ENCODE data around the gene CLTC. TPM values are rescaled to one million over a fixed set of nuclear protein-coding genes. Genes with fewer than 3 reads are reported as not detected.
A peak's percentile ranks its signal among the peaks of the same experiment; 100 is the strongest.

Gene CLTC
- total and polyA plus RNA-seq, 10 of the 15 experiments (the other 5 are each of a cell fraction or from before 2014, with no cell fraction given): 77.5 to 188 (median 129) TPM

DNA sequence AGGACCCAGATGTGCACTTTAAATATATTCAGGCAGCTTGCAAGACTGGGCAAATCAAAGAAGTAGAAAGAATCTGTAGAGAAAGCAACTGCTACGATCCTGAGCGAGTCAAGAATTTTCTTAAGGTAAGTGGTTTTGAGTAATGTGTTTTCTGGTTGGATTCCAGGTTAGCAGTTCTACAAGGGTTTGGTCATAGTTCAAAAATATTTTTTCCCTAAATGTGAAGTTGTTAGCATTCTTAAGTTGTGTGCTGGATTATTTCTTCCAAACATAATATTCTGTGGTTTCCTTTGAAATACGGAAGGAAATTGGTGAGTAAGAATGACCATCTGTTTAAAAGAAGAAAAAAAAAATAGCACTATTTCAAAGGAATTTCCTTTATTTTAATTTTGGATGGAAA lies 49.1 kb downstream of the CLTC start:
- peaks cover 8% of the 10 kb centered on the region for H3K4me1 ChIP-seq (ENCODE audit: control insufficient read depth, insufficient read depth, low read length)
- intact Hi-C loops (cut with micrococcal nuclease; ENCODE audit: unreplicated experiment): no loop called here

GRCh38 chr17:59669411-59669810 lies 49.7 kb downstream of the CLTC start:
- in situ Hi-C loops (cut with MboI) (no loop called here), intact Hi-C loops (cut with micrococcal nuclease; ENCODE audit: unreplicated experiment) (no loop called here)
- ChIA-PET RAD21 (ENCODE audit: unreplicated experiment) (interaction anchor here (0.7 to 3.4 kb wide), 10 partner anchors 17 to 449 kb away, joined by 3 to 29 read pairs (median 6); partner anchors contain the start of genes CLTC, GDPD1, PTRH2 and VMP1), SMC1A (ENCODE audit: uncharacterized antibody, unreplicated experiment) (interaction anchor here (0.8 to 5.8 kb wide), 17 partner anchors 9 to 784 kb away, joined by 3 to 70 read pairs (median 3); partner anchors contain the start of gene CLTC), CTCF (interaction anchor here (0.9 to 3.7 kb wide), 5 partner anchors 9 to 106 kb away, joined by 3 to 11 read pairs (median 5); no protein-coding TSS in a partner anchor), POLR2A (interaction anchor here (1.0 to 2.6 kb wide), 3 partner anchors 26 to 49 kb away, joined by 3 to 23 read pairs (median 4); partner anchors contain the start of genes CLTC, PTRH2 and VMP1)
- peak; percentile 78 for ATAC-seq
- no peak for DNase-seq (ENCODE audit: low read depth, low spot score)
- Histone ChIP-seq H2AFZ (ENCODE audit: control insufficient read depth, low read depth, low read length) (no peak overlapping the region), H3K27me3 (replicated peaks in 1 of 2; ENCODE audit: control insufficient read depth in 2 of 2, insufficient read depth in 2 of 2, low read length in 1 of 2) (no peaks in the 10 kb centered on the region), H3K4me1 (ENCODE audit: control insufficient read depth, insufficient read depth, low read length) (peaks cover 8% of the 10 kb centered on the region), H3K36me3 (ENCODE audit: control insufficient read depth in 2 of 2, insufficient read depth in 2 of 2, low read length in 1 of 2) (peaks cover 6 to 43% of the 10 kb centered on the region in 2 experiments), H3K9ac (ENCODE audit: control insufficient read depth, insufficient read depth, low read length) (no peak overlapping the region), H3K4me3 (no peak overlapping the region), H3K9me3 (replicated peaks; ENCODE audit: control insufficient read depth, insufficient read depth, low read length) (no peaks in the 10 kb centered on the region), H3K79me2 (ENCODE audit: control insufficient read depth, insufficient read depth, low read length) (peaks cover 6% of the 10 kb centered on the region), H3K27ac (ENCODE audit: control insufficient read depth, insufficient read depth) (peak overlapping the region; percentile 52; the same call in 1 of the 2 replicates), H3K4me2 (ENCODE audit: control insufficient read depth, insufficient read depth) (no peak overlapping the region), H4K20me1 (ENCODE audit: control insufficient read depth, insufficient read depth) (no peaks in the 10 kb centered on the region)
- BruUV-seq (replicated peaks): no TSS peak
- FAIRE-seq: peak; percentile 72
- 26% methylated on average over 1 of the region's 1 CpG for WGBS (ENCODE audit: insufficient coverage, insufficient replicate concordance, low lambda C conversion rate, missing lambda C conversion rate)
- TF ChIP-seq TBL1XR1 (IDR thresholded peaks at IDR 0.05; ENCODE audit: low read depth, low read length) (no peak), MYC (IDR thresholded peaks at IDR 0.05; ENCODE audit: insufficient read depth, insufficient read length, insufficient replicate concordance, low read length, severe bottlenecking) (no peak), ZZZ3 (IDR thresholded peaks at IDR 0.05; ENCODE audit: control insufficient read depth, insufficient read length, low read depth) (no peak), CHD1 (IDR thresholded peaks at IDR 0.05; ENCODE audit: low read depth, low read length) (no peak), POLR2A (IDR thresholded peaks at IDR 0.05; ENCODE audit: low read depth, low read length) (no peak), RUNX3 (IDR thresholded peaks at IDR 0.05; ENCODE audit: low read length) (no peak), ASH2L (IDR thresholded peaks at IDR 0.05; ENCODE audit: borderline replicate concordance, low read depth) (no peak), WRNIP1 (IDR thresholded peaks at IDR 0.05; ENCODE audit: borderline replicate concordance, low read depth, low read length) (no peak), SUZ12 (IDR thresholded peaks at IDR 0.05; ENCODE audit: unreplicated experiment) (no peak), NBN (IDR thresholded peaks at IDR 0.05) (no peak), HDGF (IDR thresholded peaks at IDR 0.05) (no peak)
- TF ChIP-seq, protein P1, sequence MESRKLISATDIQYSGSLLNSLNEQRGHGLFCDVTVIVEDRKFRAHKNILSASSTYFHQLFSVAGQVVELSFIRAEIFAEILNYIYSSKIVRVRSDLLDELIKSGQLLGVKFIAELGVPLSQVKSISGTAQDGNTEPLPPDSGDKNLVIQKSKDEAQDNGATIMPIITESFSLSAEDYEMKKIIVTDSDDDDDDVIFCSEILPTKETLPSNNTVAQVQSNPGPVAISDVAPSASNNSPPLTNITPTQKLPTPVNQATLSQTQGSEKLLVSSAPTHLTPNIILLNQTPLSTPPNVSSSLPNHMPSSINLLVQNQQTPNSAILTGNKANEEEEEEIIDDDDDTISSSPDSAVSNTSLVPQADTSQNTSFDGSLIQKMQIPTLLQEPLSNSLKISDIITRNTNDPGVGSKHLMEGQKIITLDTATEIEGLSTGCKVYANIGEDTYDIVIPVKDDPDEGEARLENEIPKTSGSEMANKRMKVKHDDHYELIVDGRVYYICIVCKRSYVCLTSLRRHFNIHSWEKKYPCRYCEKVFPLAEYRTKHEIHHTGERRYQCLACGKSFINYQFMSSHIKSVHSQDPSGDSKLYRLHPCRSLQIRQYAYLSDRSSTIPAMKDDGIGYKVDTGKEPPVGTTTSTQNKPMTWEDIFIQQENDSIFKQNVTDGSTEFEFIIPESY (IDR thresholded peaks at IDR 0.05): no peak

More for the DNA sequence above, 49.1 kb downstream of the CLTC start:
- H3K36me3 ChIP-seq (ENCODE audit: control insufficient read depth in 2 of 2, insufficient read depth in 2 of 2, low read length in 1 of 2): peaks cover 5 to 48% of the 10 kb centered on the region in 2 experiments
- H3K27me3 ChIP-seq (replicated peaks in 1 of 2; ENCODE audit: control insufficient read depth in 2 of 2, insufficient read depth in 2 of 2, low read length in 1 of 2): no peaks in the 10 kb centered on the region
- H3K4me3 ChIP-seq: no peak overlapping the region
- RAD21 ChIA-PET (ENCODE audit: unreplicated experiment): interaction anchor here (1.0 to 3.4 kb wide), 5 partner anchors 26 to 449 kb away, joined by 3 to 29 read pairs (median 12); partner anchors contain the start of genes CLTC and GDPD1
- H3K79me2 ChIP-seq (ENCODE audit: control insufficient read depth, insufficient read depth, low read length): peaks cover 6% of the 10 kb centered on the region
- no peak for TF ChIP-seq DPF2 (IDR thresholded peaks at IDR 0.05)
- 0% methylated on average over 3 of the region's 3 CpGs for WGBS (ENCODE audit: insufficient coverage, insufficient replicate concordance, low lambda C conversion rate, missing lambda C conversion rate)
- H3K4me2 ChIP-seq (ENCODE audit: control insufficient read depth, insufficient read depth): peak overlapping the region; percentile 38
- POLR2A ChIA-PET: interaction anchor here (0.9 to 2.6 kb wide), 2 partner anchors 47 to 49 kb away, joined by 3 to 23 read pairs; partner anchors contain the start of gene CLTC
- CTCF ChIA-PET: interaction anchor here (1.4 to 3.7 kb wide), 2 partner anchors 18 to 105 kb away, joined by 3 to 11 read pairs; no protein-coding TSS in a partner anchor
- SMC1A ChIA-PET (ENCODE audit: uncharacterized antibody, unreplicated experiment): interaction anchor here (0.9 to 5.8 kb wide), 15 partner anchors 8 to 358 kb away, joined by 3 to 70 read pairs (median 4); partner anchors contain the start of gene CLTC
- H3K27ac ChIP-seq (ENCODE audit: control insufficient read depth, insufficient read depth): peak overlapping the region; percentile 52; the same call in 1 of the 2 replicates
- no TSS peak for BruUV-seq (replicated peaks)
- DNase-seq (ENCODE audit: low read depth, low spot score) (no peak), FAIRE-seq (no peak), ATAC-seq (no peak)
- H3K9me3 ChIP-seq (replicated peaks; ENCODE audit: control insufficient read depth, insufficient read depth, low read length): no peaks in the 10 kb centered on the region
- no peak overlapping the region for H2AFZ ChIP-seq (ENCODE audit: control insufficient read depth, low read depth, low read length)
- no peak overlapping the region for H3K9ac ChIP-seq (ENCODE audit: control insufficient read depth, insufficient read depth, low read length)
- in situ Hi-C loops (cut with MboI): no loop called here
- H4K20me1 ChIP-seq (ENCODE audit: control insufficient read depth, insufficient read depth): no peaks in the 10 kb centered on the region
